RWPE2 (cell line): ENCODE results near the gene TMOD1.

Experiments
- ATAC-seq: fragments of 200-7000 bp; cut with Tn5 transposase; 3 replicates; pipeline ENCODE4 v1.9.1; 2021; ENCODE audit warnings: low read depth
- DNase-seq: peaks from one replicate; pipeline ENCODE4 v3.0.0-alpha.2; 2020; ENCODE audit warnings: low spot score
- H3K27ac ChIP-seq: fragments of 450-650 bp; 2 replicates; pipeline ENCODE4 v1.5.1; 2017; ENCODE audit warnings: mild to moderate bottlenecking; ENCODE audit not compliant: poor library complexity, severe bottlenecking
- H3K27me3 ChIP-seq: fragments of 250-450 bp; sonication (Bioruptor Pico); 2 replicates; pipeline ENCODE4 v1.5.1; 2021; ENCODE audit warnings: mild to moderate bottlenecking, moderate library complexity; ENCODE audit not compliant: insufficient read depth, poor library complexity, severe bottlenecking
- H3K36me3 ChIP-seq: fragments of 250-450 bp; sonication (Bioruptor Pico); 2 replicates; pipeline ENCODE4 v1.5.1; 2020; ENCODE audit warnings: low read depth, mild to moderate bottlenecking, moderate library complexity
- H3K4me1 ChIP-seq: fragments of 250-450 bp; sonication (Bioruptor Pico); 2 replicates; pipeline ENCODE4 v1.5.1; 2021; ENCODE audit warnings: mild to moderate bottlenecking, moderate library complexity; ENCODE audit not compliant: insufficient read depth, poor library complexity, severe bottlenecking
- H3K4me3 ChIP-seq: fragments of 250-450 bp; sonication (Bioruptor Pico); 2 replicates; pipeline ENCODE4 v1.5.1; 2021; ENCODE audit warnings: mild to moderate bottlenecking, moderate library complexity; ENCODE audit not compliant: severe bottlenecking
- H3K9me3 ChIP-seq: fragments of 250-450 bp; sonication (Bioruptor Pico); 2 replicates; pipeline ENCODE4 v1.5.1; 2021; ENCODE audit warnings: mild to moderate bottlenecking, moderate library complexity; ENCODE audit not compliant: severe bottlenecking
- CTCF ChIP-seq: fragments of 450-650 bp; IDR thresholded peaks from one replicate; pipeline ENCODE4 v1.5.1; 2017; ENCODE audit warnings: mild to moderate bottlenecking, moderate library complexity; ENCODE audit not compliant: poor library complexity, severe bottlenecking

Gene TMOD1

DNA sequence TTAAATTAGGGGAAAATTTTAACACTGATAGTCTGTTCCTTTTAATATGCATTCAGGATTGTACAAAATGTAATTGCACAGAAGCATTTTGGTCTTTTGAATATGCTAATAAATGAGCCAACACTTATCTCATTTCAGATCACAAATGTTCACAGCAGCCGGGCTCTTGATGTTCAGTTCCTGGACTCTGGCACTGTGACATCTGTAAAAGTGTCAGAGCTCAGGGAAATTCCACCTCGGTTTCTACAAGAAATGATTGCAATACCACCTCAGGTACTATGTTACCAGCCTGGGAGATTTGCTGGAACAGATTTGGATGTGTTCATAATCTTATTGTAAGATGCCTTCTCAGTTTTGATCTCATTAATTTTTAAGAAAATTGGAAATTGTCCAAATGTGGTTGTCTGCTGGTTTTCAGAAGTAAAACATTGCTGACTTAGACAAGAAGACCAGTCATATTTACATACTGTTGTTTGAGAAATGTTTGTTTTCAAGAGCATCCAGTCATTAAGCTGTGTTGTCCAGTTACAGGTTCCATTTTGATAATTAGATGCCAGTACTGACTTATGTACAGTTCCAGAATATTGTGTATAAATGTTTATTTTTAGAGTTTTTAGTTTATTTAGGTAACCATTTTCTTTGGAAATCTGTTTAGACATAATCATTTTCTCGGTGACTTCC, 23.0 kb upstream of the TMOD1 start:
- no peak for TF ChIP-seq CTCF
- H3K9me3 ChIP-seq = no peaks in the 10 kb centered on the region
- no peaks in the 10 kb centered on the region for H3K27me3 ChIP-seq
- H3K36me3 ChIP-seq = peaks cover 5% of the 10 kb centered on the region
- no peak overlapping the region for H3K27ac ChIP-seq
- no peak overlapping the region for H3K4me3 ChIP-seq
- no peak for ATAC-seq
- no peaks in the 10 kb centered on the region for H3K4me1 ChIP-seq
- DNase-seq = no peak

DNA sequence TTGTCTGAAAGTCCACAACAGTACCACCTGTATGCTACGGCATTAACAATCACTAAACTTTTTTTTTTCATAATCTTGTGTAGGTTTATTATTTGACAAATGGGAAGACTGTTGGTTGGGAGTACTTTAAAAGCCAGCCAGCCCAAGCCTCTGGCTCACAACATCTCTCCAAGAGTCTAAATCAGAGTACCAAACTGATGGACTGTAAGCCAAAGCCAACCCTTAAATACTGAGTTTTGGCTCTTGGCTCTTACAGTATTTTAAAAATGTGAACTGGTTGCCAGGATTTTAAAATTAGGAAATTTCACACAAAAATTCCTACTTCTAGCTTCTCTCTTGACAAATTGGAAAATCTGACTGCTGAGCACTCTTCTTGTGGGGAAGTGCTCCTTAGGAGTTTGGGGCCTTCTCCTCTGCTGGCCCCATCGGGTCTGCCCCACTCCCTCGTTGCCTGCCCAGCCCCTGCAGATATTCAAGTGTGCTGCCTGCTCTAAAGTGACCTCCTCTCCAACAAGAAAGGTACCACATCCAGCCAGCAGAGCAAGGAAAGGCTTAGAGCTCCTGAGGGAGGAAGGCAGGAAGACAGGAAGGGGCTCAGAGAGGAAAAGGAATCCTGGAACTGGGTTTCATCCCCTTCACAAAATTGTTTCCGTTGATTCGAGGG, 21.8 kb upstream of the TMOD1 start:
- Histone ChIP-seq H3K4me3 (no peak overlapping the region), H3K4me1 (no peaks in the 10 kb centered on the region), H3K27me3 (no peaks in the 10 kb centered on the region), H3K27ac (no peak overlapping the region), H3K9me3 (no peaks in the 10 kb centered on the region), H3K36me3 (peaks cover 5% of the 10 kb centered on the region)
- DNase-seq = no peak
- no peak for TF ChIP-seq CTCF
- no peak for ATAC-seq

- DNase-seq (no peak), ATAC-seq (no peak)
- Histone ChIP-seq H3K4me1 (no peaks in the 10 kb centered on the region), H3K9me3 (no peaks in the 10 kb centered on the region), H3K27me3 (no peaks in the 10 kb centered on the region), H3K27ac (no peak overlapping the region), H3K4me3 (no peak overlapping the region), H3K36me3 (peaks cover 5% of the 10 kb centered on the region)
- no peak for TF ChIP-seq CTCF
Measured at GRCh38 chr9:97480174-97480573, 21.3 kb upstream of the TMOD1 start.

DNA sequence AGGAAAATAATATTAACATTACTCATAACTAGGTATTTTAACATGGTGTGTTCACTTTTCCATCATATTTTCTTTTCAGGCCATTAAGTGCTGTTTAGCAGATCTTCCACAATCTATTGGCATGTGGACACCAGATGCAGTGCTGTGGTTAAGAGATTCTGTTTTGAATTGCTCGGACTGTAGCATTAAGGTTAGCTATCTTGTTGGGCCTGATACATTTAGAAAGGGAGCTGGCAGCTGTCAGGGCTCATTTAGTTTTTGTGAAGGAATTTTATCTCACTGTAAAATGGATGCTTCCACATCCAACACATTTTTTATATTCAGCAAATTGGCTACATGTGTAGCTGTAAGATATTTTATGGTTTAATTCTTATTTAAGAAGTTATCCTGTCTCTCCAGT, 20.7 kb upstream of the TMOD1 start:
- Histone ChIP-seq H3K9me3 (no peaks in the 10 kb centered on the region), H3K36me3 (peaks cover 5% of the 10 kb centered on the region), H3K4me1 (no peaks in the 10 kb centered on the region), H3K27ac (no peak overlapping the region), H3K4me3 (no peak overlapping the region), H3K27me3 (no peaks in the 10 kb centered on the region)
- no peak for ATAC-seq
- TF ChIP-seq CTCF = no peak
- no peak for DNase-seq

GRCh38 chr9:97484134-97484533, 17.3 kb upstream of the TMOD1 start:
- H3K36me3 ChIP-seq = peaks cover 5% of the 10 kb centered on the region
- ATAC-seq (no peak), DNase-seq (no peak)
- no peak overlapping the region for H3K4me3 ChIP-seq
- H3K9me3 ChIP-seq = no peaks in the 10 kb centered on the region
- no peaks in the 10 kb centered on the region for H3K27me3 ChIP-seq
- H3K4me1 ChIP-seq = no peaks in the 10 kb centered on the region
- no peak overlapping the region for H3K27ac ChIP-seq
- no peak for TF ChIP-seq CTCF
